K562 (cell line): ENCODE data around the gene ST6GAL1. TPM values are rescaled to one million over a fixed set of nuclear protein-coding genes. Genes with fewer than 3 reads are reported as not detected.

Experiments used
- ADNP ChIP-seq: fragments of 200-800 bp; sonication (Bioruptor generic); IDR thresholded peaks from 2 replicates; pipeline ENCODE4 v1.6.1; 2016; ENCODE audit warnings: missing genetic modification characterization, missing compliant biosample characterization
- ARNT ChIP-seq, 2 experiments: fragments of 450-650 bp; IDR thresholded peaks; 2 replicates each; pipeline ENCODE4 v1.6.1; 2016; ENCODE audit warnings: mild to moderate bottlenecking in 1 of 2
- ATF3 ChIP-seq, 2 experiments: fragments of 450-650 bp in 1 of 2; sonication (generic) in 1 of 2; formaldehyde crosslinking in 1 of 2; IDR thresholded peaks in 1 of 2; conservative IDR thresholded peaks in 1 of 2; 2 replicates each; pipeline versions ENCODE4 v1.6.1 to v1.8.1; 2016 to 2023; ENCODE audit warnings: mild to moderate bottlenecking in 2 of 2, moderate library complexity in 2 of 2, inconsistent platforms in 1 of 2, missing genetic modification reagents in 1 of 2
- BCL6 ChIP-seq: fragments of 250-450 bp; sonication (Bioruptor Pico); IDR thresholded peaks from 2 replicates; pipeline ENCODE4 v1.4.0; 2020
- CHD1 ChIP-seq: fragments of 200-600 bp; sonication (generic); IDR thresholded peaks from one replicate; pipeline ENCODE4 v1.6.1; 2012; ENCODE audit warnings: mild to moderate bottlenecking, moderate library complexity, low read length, inconsistent platforms
- GATAD2A ChIP-seq: fragments of 450-650 bp; IDR thresholded peaks from 2 replicates; pipeline ENCODE4 v1.6.1; 2017
- HNRNPL ChIP-seq: fragments of 200-400 bp; formaldehyde crosslinking; IDR thresholded peaks from 2 replicates; pipeline ENCODE4 v1.6.1; 2017; ENCODE audit warnings: low read depth, mild to moderate bottlenecking, low read length
- JUN ChIP-seq, 2 experiments: sonication (generic) in 1 of 2; formaldehyde crosslinking in 1 of 2; IDR thresholded peaks; 2 replicates each; pipeline versions ENCODE4 v1.6.1 to v1.8.0; 2012 to 2022; ENCODE audit warnings: borderline replicate concordance in 2 of 2, mild to moderate bottlenecking in 2 of 2, improper control_type of control experiment in 1 of 2, low read depth in 1 of 2, low read length in 1 of 2, missing genetic modification reagents in 1 of 2
- KHSRP ChIP-seq: fragments of 450-650 bp; IDR thresholded peaks from 2 replicates; pipeline ENCODE4 v1.6.1; 2017
- MBD1 ChIP-seq: fragments of 250-450 bp; sonication (Bioruptor Pico); IDR thresholded peaks from 2 replicates; pipeline ENCODE4 v1.8.0; 2022; ENCODE audit warnings: inconsistent platforms
- MYNN ChIP-seq, 2 experiments: sonication (generic); formaldehyde crosslinking in 1 of 2; IDR thresholded peaks; 2 replicates each; pipeline versions ENCODE4 v1.5.0 to v1.6.1; 2016 to 2020; ENCODE audit warnings: antibody characterized with exemption in 1 of 2, missing genetic modification reagents in 1 of 2
- NFE2L1 ChIP-seq: fragments of 450-650 bp; IDR thresholded peaks from 2 replicates; pipeline ENCODE4 v1.6.1; 2016; ENCODE audit warnings: missing genetic modification characterization, low read depth, mild to moderate bottlenecking, missing compliant biosample characterization, moderate library complexity, borderline replicate concordance
- NRF1 ChIP-seq, 2 experiments: fragments of 450-650 bp; IDR thresholded peaks in 1 of 2; conservative IDR thresholded peaks in 1 of 2; 2 replicates each; pipeline ENCODE4 v1.6.1; 2014; ENCODE audit warnings: mild to moderate bottlenecking in 2 of 2
- PRPF4 ChIP-seq: fragments of 200-400 bp; formaldehyde crosslinking; IDR thresholded peaks from one replicate; pipeline ENCODE4 v1.6.1; 2017; ENCODE audit warnings: low read length, low read depth, mild to moderate bottlenecking; ENCODE audit not compliant: insufficient read depth, poor library complexity, severe bottlenecking
- SIX5 ChIP-seq, 2 experiments: IDR thresholded peaks; 2 replicates each; pipeline ENCODE4 v1.6.1; 2011; ENCODE audit warnings: low read length in 2 of 2, borderline replicate concordance in 1 of 2, low read depth in 1 of 2, mild to moderate bottlenecking in 1 of 2, moderate library complexity in 1 of 2; ENCODE audit not compliant: insufficient read depth in 1 of 2
- SMARCA4 ChIP-seq: fragments of 450-650 bp; IDR thresholded peaks from 2 replicates; pipeline ENCODE4 v1.6.1; 2016
- XRCC5 ChIP-seq: fragments of 200-400 bp; formaldehyde crosslinking; IDR thresholded peaks from 2 replicates; pipeline ENCODE4 v1.6.1; 2017; ENCODE audit warnings: low read depth, mild to moderate bottlenecking, low read length
- ZBTB5 ChIP-seq: fragments of 450-650 bp; IDR thresholded peaks from 2 replicates; pipeline ENCODE4 v1.6.1; 2017; ENCODE audit warnings: antibody characterized with exemption
- ZEB2 ChIP-seq: fragments of 450-650 bp; IDR thresholded peaks from 2 replicates; pipeline ENCODE4 v1.6.1; 2016
- ZFX ChIP-seq: sonication (generic); formaldehyde crosslinking; IDR thresholded peaks from 2 replicates; pipeline ENCODE4 v1.8.0; 2022; ENCODE audit warnings: mild to moderate bottlenecking, missing genetic modification reagents, moderate library complexity
- ZNF408 ChIP-seq: fragments of 250-450 bp; sonication (Bioruptor Pico); IDR thresholded peaks from 2 replicates; pipeline ENCODE4 v1.4.0; 2020; ENCODE audit warnings: low read depth, mild to moderate bottlenecking, moderate library complexity
- ZNF444 ChIP-seq: fragments of 250-450 bp; sonication (Bioruptor Pico); IDR thresholded peaks from 2 replicates; pipeline ENCODE4 v1.4.0; 2020; ENCODE audit warnings: mild to moderate bottlenecking, moderate library complexity
- ZNF766 ChIP-seq: fragments of 200-800 bp; sonication (Bioruptor generic); conservative IDR thresholded peaks from 2 replicates; pipeline ENCODE4 v1.6.1; 2016; ENCODE audit warnings: missing genetic modification characterization, missing compliant biosample characterization
- polyA plus RNA-seq, 8 experiments: library from polyadenylated mRNA; depleted of rRNA in 4 of 8; stranded (reverse) in 5 of 8; unstranded in 3 of 8; fragments of >200 nt; fragmentation: Nextera tagmentation in 2 of 8; fragmentation: Illumina TruSeq in 1 of 8; extraction: Ambion mirVana in 2 of 8; extraction: Trizol in 1 of 8; gene quantifications; 2 replicates each; pipeline versions ENCODE4 v1.2.1 to v1.2.3, GENCODE V29; 2011 to 2014; ENCODE audit warnings: inconsistent platforms in 1 of 8, missing spikeins in 1 of 8
- total RNA-seq, 7 experiments: library from RNA; depleted of rRNA in 6 of 7; stranded (reverse); fragments of >200 nt in 6 of 7; fragmentation: Illumina TruSeq in 2 of 7; extraction: Trizol in 2 of 7; gene quantifications; 2 replicates each; pipeline versions ENCODE4 v1.2.1 to v1.2.3, GENCODE V29; 2011 to 2021; ENCODE audit warnings: low replicate concordance in 1 of 7

The ST6GAL1 gene
- total and polyA plus RNA-seq, 9 of the 15 experiments (the other 6 are each of a cell fraction or from before 2014, with no cell fraction given): 31.9 to 145 (median 71.0) TPM

GRCh38 chr3:186930641-186931531, 560 bp downstream of the ST6GAL1 start (continued):
- TF ChIP-seq GATAD2A (0 out of 2 replicates have a peak, but pooled peaks have one; percentile 9), ATF3 (IDR thresholded peaks at IDR 0.05) (no peak), ATF3 (CRISPR knock-in tag; conservative IDR thresholded peaks at IDR 0.05) (no peak), NFE2L1 (no peak), CHD1 (peak; percentile 83), MBD1 (CRISPR knock-in tag) (no peak), JUN (IDR thresholded peaks at IDR 0.05; ENCODE audit: borderline replicate concordance, low read depth, low read length) (peak; percentile 9; the same call in 1 of the 2 replicates), JUN (CRISPR knock-in tag; IDR thresholded peaks at IDR 0.05; ENCODE audit: borderline replicate concordance) (no peak), SMARCA4 (no peak), ZNF408 (CRISPR knock-in tag) (no peak), ZEB2 (no peak), ADNP (tag) (no peak), ARNT (IDR thresholded peaks at IDR 0.05) (no peak), KHSRP (no peak), BCL6 (no peak), MYNN (IDR thresholded peaks at IDR 0.05) (0 out of 2 replicates have a peak, but pooled peaks have one; percentile 53), MYNN (CRISPR knock-in tag; IDR thresholded peaks at IDR 0.05) (no peak), ZNF766 (0 out of 2 replicates have a peak, but pooled peaks have one; percentile 45), HNRNPL (0 out of 2 replicates have a peak, but pooled peaks have one; percentile 48), PRPF4 (no peak), XRCC5 (no peak), NRF1 (conservative IDR thresholded peaks at IDR 0.05 in 1 of 2, IDR thresholded peaks at IDR 0.05 in 1 of 2) (no peak), ZFX (CRISPR knock-in tag) (peak; percentile 75), ZNF444 (CRISPR knock-in tag) (no peak), ZBTB5 (no peak), SIX5 (IDR thresholded peaks at IDR 0.05; ENCODE audit: borderline replicate concordance in 1 of 2, insufficient read depth in 1 of 2, low read depth in 1 of 2, low read length in 2 of 2) (no peak)
